Activated T-helper 2 cell treated with anti-CD3 and anti-CD28 coated beads, Interferon-gamma antibody, Interleukin-2, Interleukin-4, amounts not matched to agents 10 μg/mL and 5 μg/mL and 100 μg/mL, durations not matched to agents 14 hours and 24 hours and 36 hours (primary cell): ENCODE data around the gene SLC9C2. TPM values are rescaled to one million over a fixed set of nuclear protein-coding genes. Genes with fewer than 3 reads are reported as not detected.
"Not testable (repeated sequence)": the region's sequence is repeated elsewhere in the genome, so short reads cannot be mapped to it uniquely, and the experiment has no call there.

ENCODE experiments used
- DNase-seq: peaks from one replicate; pipeline ENCODE4 v3.0.0; 2021; ENCODE audit warnings: low spot score
- H3K27ac Mint-ChIP-seq: one replicate; pipeline ENCODE4 v1.8.0; 2021; ENCODE audit warnings: mixed read lengths
- H3K27me3 Mint-ChIP-seq: one replicate; pipeline ENCODE4 v1.8.0; 2021; ENCODE audit warnings: low read depth, mixed read lengths
- H3K36me3 Mint-ChIP-seq: one replicate; pipeline ENCODE4 v1.8.0; 2021; ENCODE audit warnings: low read depth, mixed read lengths
- H3K4me1 Mint-ChIP-seq: one replicate; pipeline ENCODE4 v1.8.0; 2021; ENCODE audit warnings: low read depth, mixed read lengths
- H3K4me3 Mint-ChIP-seq: one replicate; pipeline ENCODE4 v1.8.0; 2021; ENCODE audit warnings: low read depth, mild to moderate bottlenecking, moderate library complexity, mixed read lengths
- H3K9me3 Mint-ChIP-seq: one replicate; pipeline ENCODE4 v1.8.0; 2021; ENCODE audit warnings: mixed read lengths
- intact Hi-C: fragments of 100-400 bp; cut with micrococcal nuclease; formaldehyde crosslinking; loops from one replicate; pipeline ENCODE4 v1.15.1; 2023
- total RNA-seq: library from RNA; stranded (reverse); gene quantifications from 2 replicates; pipeline ENCODE4 v1.2.3, GENCODE V29; 2022

Gene SLC9C2
- total RNA-seq, 1 donor from 2014 or later, result not detected

DNA sequence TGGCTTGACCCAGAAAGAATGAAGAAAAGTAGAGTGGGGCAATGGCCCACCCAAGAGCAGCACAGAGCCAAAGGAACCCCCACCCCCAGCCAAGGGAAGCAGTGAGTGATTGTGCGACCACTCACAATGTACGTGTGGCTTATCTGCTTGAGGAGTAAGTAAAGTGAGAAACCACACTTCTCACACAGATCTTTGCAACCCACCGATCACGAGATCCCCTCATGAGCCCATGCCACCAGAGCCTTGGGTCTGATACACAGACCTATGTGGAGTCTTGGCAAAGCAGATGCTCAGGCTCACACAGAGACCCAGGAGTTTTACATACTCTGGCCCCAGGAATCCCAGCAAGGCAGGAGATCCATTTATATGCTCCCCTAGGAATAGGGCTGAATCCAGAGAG, 14.0 kb upstream of the SLC9C2 start:
- Mint-ChIP-seq H3K36me3 (no peaks in the 10 kb centered on the region), H3K27ac (no peak overlapping the region), H3K9me3 (peaks cover 17% of the 10 kb centered on the region), H3K4me3 (no peak overlapping the region), H3K27me3 (peaks cover 2% of the 10 kb centered on the region), H3K4me1 (no peaks in the 10 kb centered on the region)
- intact Hi-C loops, result no loop called here
- no peak for DNase-seq

DNA sequence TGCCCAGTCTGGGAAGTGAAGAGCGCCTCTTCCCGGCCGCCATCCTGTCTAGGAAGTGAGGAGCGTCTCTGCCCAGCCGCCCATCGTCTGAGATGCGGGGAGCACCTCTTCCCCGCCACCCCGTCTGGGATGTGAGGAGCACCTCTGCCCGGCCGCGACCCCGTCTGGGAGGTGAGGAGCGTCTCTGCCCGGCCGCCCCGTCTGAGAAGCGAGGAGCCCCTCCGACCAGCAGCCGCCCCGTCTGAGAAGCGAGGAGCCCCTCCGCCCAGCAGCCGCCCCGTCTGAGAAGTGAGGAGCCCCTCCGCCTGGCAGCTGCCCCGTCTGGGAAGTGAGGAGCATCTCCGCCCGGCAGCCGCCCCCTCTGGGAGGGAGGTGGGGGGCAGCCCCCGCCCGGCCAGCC, 10.2 kb upstream of the SLC9C2 start:
- H3K4me1 Mint-ChIP-seq, H3K27me3 Mint-ChIP-seq, H3K9me3 Mint-ChIP-seq, DNase-seq, H3K4me3 Mint-ChIP-seq, H3K36me3 Mint-ChIP-seq, intact Hi-C loops, H3K27ac Mint-ChIP-seq: not testable (repeated sequence)

DNA sequence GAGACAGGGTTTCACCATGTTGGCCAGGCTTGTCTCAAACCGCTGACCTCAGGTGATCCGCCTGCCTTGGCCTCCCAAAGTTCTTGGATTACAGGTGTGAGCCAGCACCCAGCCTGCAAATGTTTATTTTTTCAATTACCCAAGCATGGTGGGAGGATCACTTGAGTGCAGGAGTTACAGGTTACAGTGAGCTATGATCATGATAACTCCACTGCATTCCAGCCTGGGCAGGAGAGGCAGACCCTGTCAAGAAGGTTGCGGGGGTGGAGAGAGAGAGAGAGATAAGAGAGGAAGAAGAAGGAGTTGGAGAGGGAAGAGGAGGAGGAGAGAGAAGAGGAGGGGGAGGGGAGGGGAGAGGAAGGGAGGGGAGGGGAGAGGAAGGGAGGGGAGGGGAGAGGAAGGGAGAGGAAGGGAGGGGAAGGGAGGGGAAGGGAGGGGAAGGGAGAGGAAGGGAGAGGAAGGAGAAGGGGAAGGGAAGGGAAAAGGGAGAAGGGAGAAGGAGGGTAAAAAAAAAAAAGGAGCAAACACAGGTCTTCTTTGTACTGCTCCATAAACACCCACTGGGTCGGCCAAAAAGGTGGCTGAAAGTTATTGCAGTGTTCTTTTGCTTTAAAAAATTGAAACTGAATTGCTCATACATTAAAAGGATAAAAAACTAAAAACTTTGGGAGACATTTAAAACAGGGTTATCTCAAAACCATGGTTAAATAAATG, 5.8 kb upstream of the SLC9C2 start:
- H3K4me1 Mint-ChIP-seq, result no peaks in the 10 kb centered on the region
- H3K27ac Mint-ChIP-seq, result no peak overlapping the region
- peaks cover 4% of the 10 kb centered on the region for H3K9me3 Mint-ChIP-seq
- no peak overlapping the region for H3K4me3 Mint-ChIP-seq
- H3K36me3 Mint-ChIP-seq, result no peaks in the 10 kb centered on the region
- no peak for DNase-seq
- H3K27me3 Mint-ChIP-seq, result peaks cover 12% of the 10 kb centered on the region
- intact Hi-C loops, result no loop called here

DNA sequence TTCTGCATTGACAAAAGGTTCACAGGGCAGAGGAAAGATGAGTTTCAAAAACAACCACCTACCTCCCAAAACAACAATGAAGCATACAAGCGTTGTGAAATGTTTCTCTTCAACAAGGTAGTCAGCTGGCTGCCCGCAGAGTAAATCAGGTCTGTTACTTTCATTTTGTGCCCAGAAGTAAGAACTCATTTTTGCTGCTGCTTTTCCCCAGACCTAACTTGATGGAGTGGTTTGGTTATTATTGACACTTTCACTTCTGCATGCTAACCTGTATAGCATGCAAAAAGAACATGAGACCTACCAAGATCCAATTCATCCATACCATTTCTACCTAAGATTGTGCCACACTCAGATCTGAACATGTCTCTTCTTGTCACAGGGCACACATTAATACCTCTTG, 1.3 kb downstream of the SLC9C2 start:
- Mint-ChIP-seq H3K4me1 (peaks cover 2% of the 10 kb centered on the region), H3K27ac (no peak overlapping the region), H3K4me3 (no peak overlapping the region), H3K36me3 (no peaks in the 10 kb centered on the region), H3K27me3 (peaks cover 9% of the 10 kb centered on the region), H3K9me3 (no peaks in the 10 kb centered on the region)
- intact Hi-C loops, result no loop called here
- DNase-seq, result no peak

DNA sequence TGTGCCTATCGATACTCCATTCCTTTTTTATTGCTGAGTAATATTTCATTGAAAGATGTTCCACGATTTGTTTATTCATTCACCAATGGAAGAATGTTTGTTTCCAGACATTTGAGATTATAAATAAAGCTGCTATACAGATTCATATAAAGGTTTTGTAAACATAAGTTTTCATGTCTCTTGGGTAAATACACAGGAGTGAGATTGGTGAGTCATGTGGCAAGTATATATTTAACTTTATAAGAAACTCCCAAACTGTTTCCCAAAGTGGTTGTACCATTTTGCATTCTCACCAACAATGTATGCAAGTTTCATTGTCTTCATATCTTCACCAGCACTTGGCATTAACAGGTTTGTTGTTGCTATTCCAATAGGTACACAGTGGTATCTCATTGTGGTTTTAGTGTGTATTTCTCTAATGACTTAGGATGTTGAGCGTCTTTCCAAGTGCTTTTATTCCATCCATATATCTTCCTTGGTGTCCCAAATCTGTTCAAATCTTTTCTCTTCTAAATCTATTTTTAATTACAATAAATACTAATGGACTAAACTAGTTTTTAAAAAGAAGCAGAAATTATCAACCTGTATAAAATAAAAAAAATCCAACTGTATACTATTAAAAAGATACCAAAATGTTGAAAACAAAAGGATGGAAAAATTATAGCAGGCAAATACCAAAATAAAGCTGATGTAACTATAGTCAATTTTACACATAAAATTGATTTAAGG, 6.6 kb downstream of the SLC9C2 start:
- intact Hi-C loops, result no loop called here
- DNase-seq, result no peak
- Mint-ChIP-seq H3K4me3 (no peak overlapping the region), H3K27me3 (peaks cover 5% of the 10 kb centered on the region), H3K4me1 (no peaks in the 10 kb centered on the region), H3K9me3 (no peaks in the 10 kb centered on the region), H3K27ac (no peak overlapping the region), H3K36me3 (no peaks in the 10 kb centered on the region)

DNA sequence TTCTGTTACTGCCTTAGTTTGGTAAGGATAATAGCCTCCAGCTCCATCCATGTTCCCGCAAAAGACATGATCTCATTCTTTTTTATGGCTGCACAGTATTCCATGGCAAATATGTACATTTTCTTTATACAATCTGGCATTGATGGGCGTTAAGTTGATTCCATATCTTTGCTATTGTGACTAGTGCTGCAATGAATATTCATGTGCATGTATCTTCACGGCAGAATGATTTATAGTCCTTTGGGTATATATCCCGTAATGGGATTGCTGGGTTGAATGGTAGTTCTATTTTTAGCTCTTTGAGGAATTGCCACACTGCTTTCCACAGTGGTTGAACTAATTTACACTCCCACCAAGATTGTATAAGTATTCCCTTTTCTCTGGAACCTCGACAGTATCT, 11.7 kb downstream of the SLC9C2 start:
- H3K4me1 Mint-ChIP-seq, H3K9me3 Mint-ChIP-seq, H3K36me3 Mint-ChIP-seq, H3K27me3 Mint-ChIP-seq, H3K4me3 Mint-ChIP-seq, DNase-seq, intact Hi-C loops, H3K27ac Mint-ChIP-seq: not testable (repeated sequence)

DNA sequence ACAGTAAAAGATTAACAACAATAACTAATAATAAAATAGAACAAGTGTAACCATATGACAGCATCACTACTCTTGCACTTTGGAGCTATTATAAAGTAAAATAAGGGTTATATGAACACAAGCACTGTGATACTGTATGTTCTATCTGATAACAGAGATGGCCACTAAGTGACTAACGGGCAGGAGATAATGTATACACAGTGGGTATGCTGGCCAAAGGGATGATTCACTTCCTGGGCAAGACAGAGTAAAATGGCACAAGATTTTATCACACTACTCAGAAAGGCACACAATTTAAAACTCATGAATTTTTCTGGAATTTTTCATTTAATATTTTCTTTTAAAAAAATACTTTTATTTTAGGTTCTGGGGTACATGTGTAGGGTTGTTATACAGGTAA, 12.3 kb downstream of the SLC9C2 start:
- Mint-ChIP-seq H3K4me1 (no peaks in the 10 kb centered on the region), H3K9me3 (no peaks in the 10 kb centered on the region), H3K27me3 (peaks cover 5% of the 10 kb centered on the region), H3K27ac (no peak overlapping the region), H3K4me3 (no peak overlapping the region), H3K36me3 (no peaks in the 10 kb centered on the region)
- intact Hi-C loops, result no loop called here
- no peak for DNase-seq

DNA sequence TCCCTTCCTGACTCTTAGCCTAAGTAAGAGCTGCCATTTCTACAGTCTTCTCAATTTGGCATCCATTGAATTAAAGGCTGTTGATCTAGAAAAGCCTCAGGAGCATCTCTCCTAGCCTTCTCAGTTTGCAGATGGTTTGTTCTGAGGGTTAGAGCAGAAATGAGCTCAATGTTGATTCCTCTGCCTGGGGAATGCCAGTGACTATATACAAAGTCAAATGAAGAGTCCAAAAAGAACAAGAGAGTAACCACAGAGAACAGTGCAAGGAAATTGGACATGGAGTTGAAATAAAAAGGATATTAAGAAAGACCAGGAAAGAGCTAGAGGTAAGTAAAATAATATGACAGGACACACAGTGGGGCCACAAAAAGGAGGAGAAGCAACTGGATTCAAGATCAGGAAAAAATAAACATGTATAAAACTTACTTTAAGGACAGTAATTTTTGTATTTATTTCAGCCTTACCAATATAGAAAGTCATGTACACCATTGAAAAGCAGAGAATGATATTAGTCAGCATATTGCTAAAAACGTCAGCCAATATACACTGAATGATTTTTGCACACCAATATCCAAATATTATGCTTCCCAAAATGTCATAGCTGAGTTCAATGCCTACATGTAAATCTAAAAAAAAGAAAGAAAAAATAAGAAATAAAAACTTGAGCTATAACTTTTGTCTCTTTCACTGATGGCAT, 21.3 kb downstream of the SLC9C2 start:
- Mint-ChIP-seq H3K36me3 (no peaks in the 10 kb centered on the region), H3K9me3 (no peaks in the 10 kb centered on the region), H3K27me3 (peaks cover 6% of the 10 kb centered on the region), H3K27ac (peak overlapping the region; percentile 40), H3K4me3 (no peak overlapping the region), H3K4me1 (peaks cover 2% of the 10 kb centered on the region)
- DNase-seq, result no peak
- intact Hi-C loops, result no loop called here

DNA sequence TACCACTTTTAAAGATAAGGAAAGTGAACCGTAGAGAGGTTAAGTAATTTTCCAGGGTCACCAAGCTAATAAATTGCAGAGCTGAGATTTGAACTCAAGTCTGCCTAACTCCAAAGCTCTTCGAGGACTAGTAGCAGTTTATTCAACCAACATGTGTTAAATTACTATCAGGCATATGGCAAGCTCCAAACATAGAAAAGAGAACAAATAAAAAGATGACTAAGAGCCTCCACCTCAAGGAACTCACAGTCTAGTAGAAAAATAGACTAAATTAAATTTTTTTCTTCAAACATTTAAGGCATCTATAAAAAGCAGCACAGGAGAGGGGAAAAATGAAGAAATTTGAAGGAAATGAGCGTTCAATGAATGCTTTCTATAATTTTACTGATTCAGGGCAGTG, 22.2 kb downstream of the SLC9C2 start:
- Mint-ChIP-seq H3K27ac (peak overlapping the region; percentile 14), H3K9me3 (no peaks in the 10 kb centered on the region), H3K36me3 (no peaks in the 10 kb centered on the region), H3K27me3 (peaks cover 7% of the 10 kb centered on the region), H3K4me1 (peaks cover 2% of the 10 kb centered on the region), H3K4me3 (no peak overlapping the region)
- DNase-seq, result no peak
- intact Hi-C loops, result no loop called here

DNA sequence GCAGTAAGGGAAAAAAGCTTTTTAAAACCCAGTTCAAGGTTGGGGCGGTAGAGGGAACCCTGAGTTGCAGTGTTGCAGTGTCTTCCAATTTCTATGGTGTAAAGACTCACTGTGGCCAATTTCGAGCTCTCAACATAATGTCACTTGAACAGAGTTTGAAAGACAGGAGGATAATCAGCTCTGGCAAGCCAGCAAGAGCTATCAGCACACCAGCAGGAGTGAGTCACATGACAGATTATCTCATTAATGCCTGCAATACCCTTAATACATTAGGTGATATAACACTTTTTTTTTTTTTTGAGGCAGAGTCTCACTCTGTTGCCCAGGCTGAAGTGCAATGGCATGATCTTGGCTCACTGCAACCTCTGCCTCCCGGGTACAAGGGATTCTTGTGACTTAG, 22.8 kb downstream of the SLC9C2 start:
- H3K4me1 Mint-ChIP-seq, result peaks cover 2% of the 10 kb centered on the region
- H3K36me3 Mint-ChIP-seq, result no peaks in the 10 kb centered on the region
- no peak overlapping the region for H3K4me3 Mint-ChIP-seq
- H3K27ac Mint-ChIP-seq, result no peak overlapping the region
- DNase-seq, result no peak
- H3K27me3 Mint-ChIP-seq, result peaks cover 7% of the 10 kb centered on the region
- no peaks in the 10 kb centered on the region for H3K9me3 Mint-ChIP-seq
- intact Hi-C loops, result no loop called here

DNA sequence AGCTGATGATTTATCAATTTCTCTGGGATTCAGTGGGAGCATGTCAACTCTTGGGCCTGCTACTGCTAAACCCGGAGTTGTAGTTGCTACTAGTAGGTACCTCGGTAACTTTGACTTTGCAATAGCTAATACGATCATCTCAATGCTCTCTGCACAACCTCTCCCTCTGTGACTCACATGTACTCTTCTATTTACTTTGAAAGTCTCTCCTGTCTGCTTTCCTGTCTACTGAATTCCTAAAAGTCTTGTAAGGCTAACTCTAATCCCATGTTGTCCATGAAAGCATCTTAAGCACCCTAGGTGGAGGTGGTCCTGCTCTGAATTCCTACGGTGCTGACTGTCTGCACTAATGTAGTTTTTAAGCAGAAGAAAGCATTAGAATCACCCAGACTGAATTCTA, 29.3 kb downstream of the SLC9C2 start:
- Mint-ChIP-seq H3K36me3 (no peaks in the 10 kb centered on the region), H3K4me3 (no peak overlapping the region), H3K9me3 (no peaks in the 10 kb centered on the region), H3K4me1 (no peaks in the 10 kb centered on the region), H3K27me3 (peaks cover 1% of the 10 kb centered on the region), H3K27ac (no peak overlapping the region)
- DNase-seq, result no peak
- intact Hi-C loops, result no loop called here

DNA sequence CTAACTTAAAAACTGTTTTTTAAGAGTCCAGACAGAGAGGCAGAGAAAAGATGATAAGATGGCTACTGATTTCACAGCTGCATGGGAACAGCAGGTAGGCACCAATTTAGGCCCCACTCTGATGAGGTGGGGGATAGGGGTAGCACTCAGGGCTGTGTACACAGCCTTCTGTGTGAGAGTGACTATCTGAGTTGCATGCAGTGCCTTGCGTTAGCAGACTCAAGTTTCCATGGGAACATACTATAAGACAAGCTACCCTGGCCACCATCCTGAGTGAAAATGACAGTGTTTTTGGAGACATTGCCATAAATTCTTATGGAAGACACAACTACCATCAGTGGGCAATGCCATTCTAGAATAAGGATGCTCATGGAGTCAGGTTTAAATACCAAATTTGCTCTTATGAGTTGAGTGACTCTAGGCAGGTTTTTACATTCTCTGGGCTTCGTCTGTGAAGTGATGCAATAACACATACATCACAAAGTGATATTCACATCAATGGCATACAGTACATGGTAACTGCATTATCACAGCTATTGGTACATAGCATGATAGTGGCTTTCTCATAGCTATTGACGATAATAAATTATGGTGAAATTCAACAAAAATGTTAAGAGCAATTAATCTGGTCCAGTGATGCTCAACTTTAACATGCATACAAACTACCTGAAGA, 30.5 kb downstream of the SLC9C2 start:
- DNase-seq, result no peak
- H3K4me3 Mint-ChIP-seq, result no peak overlapping the region
- H3K9me3 Mint-ChIP-seq, result peaks cover 12% of the 10 kb centered on the region
- no peaks in the 10 kb centered on the region for H3K4me1 Mint-ChIP-seq
- H3K27me3 Mint-ChIP-seq, result peaks cover 4% of the 10 kb centered on the region
- no peak overlapping the region for H3K27ac Mint-ChIP-seq
- intact Hi-C loops, result no loop called here
- no peaks in the 10 kb centered on the region for H3K36me3 Mint-ChIP-seq
